ENCODE measurements around the gene CAVIN2.

Gene CAVIN2

GRCh38 chr2:191838526-191838925, 8.4 kb downstream of the CAVIN2 start:
- Histone ChIP-seq H3K4me1 (ENCODE audit: control insufficient read depth, low read length) (no peaks in the 10 kb centered on the region), H4K20me1 (ENCODE audit: control insufficient read depth, insufficient read depth, low read depth, low read length) (no peaks in the 10 kb centered on the region), H3K9me2 (replicated peaks; ENCODE audit: control insufficient read depth, low read length) (no peaks in the 10 kb centered on the region), H3K27me3 (ENCODE audit: control insufficient read depth, low read length) (no peaks in the 10 kb centered on the region), H3K36me3 (ENCODE audit: control insufficient read depth, low read length) (no peaks in the 10 kb centered on the region), H3K9me3 (ENCODE audit: control insufficient read depth, insufficient read depth, low read length) (no peaks in the 10 kb centered on the region), H3F3A (ENCODE audit: control insufficient read depth, insufficient read depth) (no peaks in the 10 kb centered on the region), H3K27ac (ENCODE audit: low read depth, low read length) (no peak overlapping the region), H3K4me3 (ENCODE audit: low read length) (no peak overlapping the region), H3K4me2 (ENCODE audit: low read length) (no peak overlapping the region), H3K79me2 (ENCODE audit: control insufficient read depth, low read length) (no peaks in the 10 kb centered on the region)
- TF ChIP-seq CTCF (IDR thresholded peaks at IDR 0.05; ENCODE audit: low read depth, low read length, poor library complexity, severe bottlenecking) = no peak
- no peak for TF ChIP-seq EZH2phosphoT487 (IDR thresholded peaks at IDR 0.05; ENCODE audit: borderline replicate concordance, low read length)

GRCh38 chr2:191836853-191837769, 9.8 kb downstream of the CAVIN2 start:
- Histone ChIP-seq H3K9me3 (ENCODE audit: control insufficient read depth, insufficient read depth, low read length) (no peaks in the 10 kb centered on the region), H3K4me3 (ENCODE audit: low read length) (no peak overlapping the region), H3K27me3 (ENCODE audit: control insufficient read depth, low read length) (no peaks in the 10 kb centered on the region), H3K4me2 (ENCODE audit: low read length) (no peak overlapping the region), H3K9me2 (replicated peaks; ENCODE audit: control insufficient read depth, low read length) (no peaks in the 10 kb centered on the region), H4K20me1 (ENCODE audit: control insufficient read depth, insufficient read depth, low read depth, low read length) (no peaks in the 10 kb centered on the region), H3K36me3 (ENCODE audit: control insufficient read depth, low read length) (no peaks in the 10 kb centered on the region), H3F3A (ENCODE audit: control insufficient read depth, insufficient read depth) (no peaks in the 10 kb centered on the region), H3K27ac (ENCODE audit: low read depth, low read length) (no peak overlapping the region), H3K4me1 (ENCODE audit: control insufficient read depth, low read length) (no peaks in the 10 kb centered on the region), H3K79me2 (ENCODE audit: control insufficient read depth, low read length) (no peaks in the 10 kb centered on the region)
- TF ChIP-seq CTCF (IDR thresholded peaks at IDR 0.05; ENCODE audit: low read depth, low read length, poor library complexity, severe bottlenecking) (no peak), EZH2phosphoT487 (IDR thresholded peaks at IDR 0.05; ENCODE audit: borderline replicate concordance, low read length) (no peak)

- Histone ChIP-seq H4K20me1 (ENCODE audit: control insufficient read depth, insufficient read depth, low read depth, low read length) (no peaks in the 10 kb centered on the region), H3K79me2 (ENCODE audit: control insufficient read depth, low read length) (no peaks in the 10 kb centered on the region), H3K4me1 (ENCODE audit: control insufficient read depth, low read length) (no peaks in the 10 kb centered on the region), H3K9me2 (replicated peaks; ENCODE audit: control insufficient read depth, low read length) (no peaks in the 10 kb centered on the region), H3K27me3 (ENCODE audit: control insufficient read depth, low read length) (no peaks in the 10 kb centered on the region), H3K9me3 (ENCODE audit: control insufficient read depth, insufficient read depth, low read length) (no peaks in the 10 kb centered on the region), H3K27ac (ENCODE audit: low read depth, low read length) (no peak overlapping the region), H3F3A (ENCODE audit: control insufficient read depth, insufficient read depth) (no peaks in the 10 kb centered on the region), H3K36me3 (ENCODE audit: control insufficient read depth, low read length) (no peaks in the 10 kb centered on the region), H3K4me3 (ENCODE audit: low read length) (no peak overlapping the region), H3K4me2 (ENCODE audit: low read length) (no peak overlapping the region)
- TF ChIP-seq CTCF (IDR thresholded peaks at IDR 0.05; ENCODE audit: low read depth, low read length, poor library complexity, severe bottlenecking) (no peak), EZH2phosphoT487 (IDR thresholded peaks at IDR 0.05; ENCODE audit: borderline replicate concordance, low read length) (no peak)
Measured at GRCh38 chr2:191836471-191836852, 10.4 kb downstream of the CAVIN2 start.
